SKM-1 treated with dmso at 0.1 percent for 144 hours (cell line): ENCODE measurements around the gene TEX14.

Experiments
- DNase-seq: peaks from one replicate; lab custom pipeline; 2025; ENCODE audit not compliant: unreplicated experiment; lab: John Stamatoyannopoulos, UW

Gene TEX14

DNA sequence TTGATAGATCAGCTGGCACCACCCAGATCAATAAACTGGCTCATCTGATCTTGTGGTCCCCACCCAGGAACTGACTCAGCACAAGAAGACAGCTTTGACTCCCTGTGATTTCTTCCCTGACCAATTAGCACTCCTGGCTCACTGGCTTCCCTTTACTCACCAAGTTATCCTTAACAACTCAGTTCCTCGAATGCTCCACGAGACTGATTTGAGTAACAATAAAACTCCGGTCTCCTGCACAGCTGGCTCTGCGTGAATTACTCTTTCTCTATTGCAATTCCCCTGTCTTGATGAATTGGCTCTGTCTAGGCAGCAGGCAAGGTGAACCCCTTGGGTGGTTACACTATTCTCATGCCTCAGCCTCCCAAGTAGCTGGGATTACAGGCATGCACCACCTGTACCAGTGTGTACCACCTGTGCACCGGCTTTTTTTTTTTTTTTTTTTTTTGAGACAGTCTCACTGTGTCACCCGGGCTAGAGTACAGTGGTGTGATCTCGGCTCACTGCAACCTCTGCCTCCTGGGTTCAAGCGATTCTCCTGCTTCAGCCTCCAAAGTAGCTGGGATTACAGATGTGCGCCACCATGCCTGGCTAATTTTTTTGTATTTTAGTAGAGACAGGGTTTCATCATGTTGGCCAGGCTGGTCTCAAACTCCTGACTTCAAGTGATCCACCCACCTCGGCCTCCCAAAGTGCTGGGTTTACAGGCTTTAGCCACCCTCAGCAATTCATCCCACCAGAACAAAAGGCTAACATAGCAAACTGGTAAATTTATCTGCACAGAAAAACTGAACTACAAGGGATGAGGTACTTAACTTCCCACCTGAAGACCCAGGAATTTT is 33.7 kb downstream of the TEX14 start:
- DNase-seq, result peak; percentile 52

DNA sequence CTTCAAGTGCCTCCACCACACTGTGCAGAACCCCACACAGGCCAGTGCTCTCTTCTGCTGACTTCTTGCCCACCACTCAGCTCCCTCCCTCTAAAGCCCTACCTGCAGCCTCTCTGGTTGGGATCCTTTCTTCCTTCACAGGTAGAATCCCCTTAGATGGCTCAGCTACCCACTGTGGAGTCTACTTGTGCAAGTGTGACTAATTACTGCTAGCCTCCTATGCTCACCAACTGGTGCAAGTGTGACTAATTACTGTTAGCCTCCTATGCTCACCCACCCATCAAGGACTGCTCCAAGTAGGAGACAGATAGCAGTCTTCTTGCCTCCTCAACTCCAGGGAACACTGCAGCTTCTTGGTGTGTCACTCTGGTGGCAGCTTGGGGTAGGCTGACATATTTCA is 43.6 kb downstream of the TEX14 start:
- no peak for DNase-seq

DNA sequence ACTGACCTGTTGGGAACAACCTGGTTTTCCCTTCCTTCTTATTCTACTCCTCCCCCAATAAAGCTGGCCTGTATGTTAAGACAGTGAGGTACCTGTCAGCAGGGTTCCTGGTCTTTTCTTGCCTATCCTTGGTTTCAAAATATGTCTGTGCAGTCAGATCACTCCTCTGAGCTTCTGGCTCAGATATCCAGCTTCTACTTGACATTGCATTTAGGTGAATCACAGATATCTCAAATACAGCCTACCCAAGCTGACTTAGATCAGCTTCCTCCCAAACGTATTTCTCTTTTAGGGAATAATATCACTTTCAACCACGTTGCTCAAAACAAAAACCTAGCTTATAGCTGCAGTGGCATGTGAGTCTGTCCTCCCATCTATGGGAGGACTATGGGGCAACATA is 48.7 kb downstream of the TEX14 start:
- no peak for DNase-seq

DNA sequence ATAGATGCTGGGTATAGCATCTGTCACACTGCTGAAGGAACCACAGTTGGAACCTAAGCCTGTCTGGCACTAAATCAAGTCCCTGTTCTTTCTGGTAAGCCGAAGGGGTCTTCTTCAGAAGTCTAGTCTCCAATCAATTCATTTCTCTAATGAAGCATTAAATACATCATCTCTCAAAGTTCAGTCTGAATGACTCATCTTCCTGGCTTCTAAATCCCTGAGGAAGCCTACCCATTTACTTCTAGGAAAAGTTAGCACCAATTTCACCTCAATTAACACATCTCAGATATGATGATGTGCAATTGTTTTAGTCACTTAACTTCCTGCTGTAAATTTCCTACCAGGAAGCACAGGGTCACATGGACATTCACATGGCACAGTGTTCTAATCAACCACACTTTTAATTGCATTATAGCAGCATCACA is 49.9 kb downstream of the TEX14 start:
- DNase-seq, result no peak

DNA sequence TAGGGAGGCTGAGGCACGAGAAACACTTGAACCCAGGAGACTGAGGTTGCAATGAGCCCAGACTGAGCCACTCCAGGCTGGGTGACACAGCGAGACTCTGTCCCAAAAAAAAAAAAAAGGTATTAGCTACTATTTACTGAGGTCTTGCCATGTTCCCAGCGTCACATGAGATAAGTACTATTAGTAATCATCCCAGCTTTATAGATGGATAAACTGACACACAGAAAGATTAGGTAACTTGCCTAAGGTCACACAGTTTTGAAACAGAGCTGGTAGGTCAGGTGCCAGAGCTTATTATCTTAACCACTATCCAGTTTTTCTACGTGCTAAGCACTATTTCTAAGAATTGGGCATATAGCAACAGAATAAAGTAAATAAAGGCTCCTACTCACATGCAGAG is 51.6 kb downstream of the TEX14 start:
- DNase-seq, result no peak

DNA sequence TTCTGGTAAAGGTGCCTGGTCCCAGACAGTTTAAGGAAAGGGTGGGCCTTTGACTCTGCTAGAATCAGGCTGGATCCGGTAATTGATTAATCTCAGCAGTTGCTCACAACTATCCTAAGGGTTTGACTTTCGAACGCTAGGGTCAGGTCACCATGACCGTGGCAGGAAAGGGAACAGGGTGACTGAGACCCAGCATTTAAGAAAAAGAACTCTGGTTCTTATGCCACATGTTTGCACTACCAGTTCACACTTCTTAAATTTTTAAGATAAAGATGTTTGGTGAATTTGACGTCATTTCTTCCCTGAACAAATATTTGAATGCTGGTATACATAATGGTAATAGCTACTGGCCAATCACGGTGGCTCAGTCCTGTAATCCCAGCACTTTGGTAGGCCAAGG is 52.2 kb downstream of the TEX14 start:
- DNase-seq, result no peak

DNA sequence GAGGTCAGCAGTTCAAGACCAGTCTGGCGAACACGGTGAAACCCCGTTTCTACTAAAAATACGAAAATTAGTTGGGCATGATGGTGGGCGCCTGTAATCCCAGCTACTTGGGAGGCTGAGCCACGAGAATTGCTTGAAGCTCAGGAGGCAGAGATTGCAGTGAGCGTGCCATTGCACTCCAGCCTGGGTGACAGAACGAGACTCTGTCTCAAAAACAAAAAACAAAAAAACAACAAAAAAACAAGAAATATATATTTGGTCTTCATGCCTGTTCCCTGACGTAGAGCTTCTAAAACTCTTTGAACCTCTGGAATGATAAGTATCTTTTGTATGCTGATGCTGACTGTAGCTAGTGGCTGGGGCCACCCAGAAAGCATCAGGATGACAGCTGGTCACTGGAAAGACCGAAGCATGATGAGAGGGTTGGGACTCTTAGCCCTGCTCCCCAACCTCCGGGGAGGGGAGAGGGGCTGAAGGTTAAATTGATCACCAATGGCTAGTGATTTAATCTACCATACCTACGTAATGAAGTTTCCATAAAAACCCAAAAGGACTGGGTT is 54.8 kb downstream of the TEX14 start:
- DNase-seq, result no peak

DNA sequence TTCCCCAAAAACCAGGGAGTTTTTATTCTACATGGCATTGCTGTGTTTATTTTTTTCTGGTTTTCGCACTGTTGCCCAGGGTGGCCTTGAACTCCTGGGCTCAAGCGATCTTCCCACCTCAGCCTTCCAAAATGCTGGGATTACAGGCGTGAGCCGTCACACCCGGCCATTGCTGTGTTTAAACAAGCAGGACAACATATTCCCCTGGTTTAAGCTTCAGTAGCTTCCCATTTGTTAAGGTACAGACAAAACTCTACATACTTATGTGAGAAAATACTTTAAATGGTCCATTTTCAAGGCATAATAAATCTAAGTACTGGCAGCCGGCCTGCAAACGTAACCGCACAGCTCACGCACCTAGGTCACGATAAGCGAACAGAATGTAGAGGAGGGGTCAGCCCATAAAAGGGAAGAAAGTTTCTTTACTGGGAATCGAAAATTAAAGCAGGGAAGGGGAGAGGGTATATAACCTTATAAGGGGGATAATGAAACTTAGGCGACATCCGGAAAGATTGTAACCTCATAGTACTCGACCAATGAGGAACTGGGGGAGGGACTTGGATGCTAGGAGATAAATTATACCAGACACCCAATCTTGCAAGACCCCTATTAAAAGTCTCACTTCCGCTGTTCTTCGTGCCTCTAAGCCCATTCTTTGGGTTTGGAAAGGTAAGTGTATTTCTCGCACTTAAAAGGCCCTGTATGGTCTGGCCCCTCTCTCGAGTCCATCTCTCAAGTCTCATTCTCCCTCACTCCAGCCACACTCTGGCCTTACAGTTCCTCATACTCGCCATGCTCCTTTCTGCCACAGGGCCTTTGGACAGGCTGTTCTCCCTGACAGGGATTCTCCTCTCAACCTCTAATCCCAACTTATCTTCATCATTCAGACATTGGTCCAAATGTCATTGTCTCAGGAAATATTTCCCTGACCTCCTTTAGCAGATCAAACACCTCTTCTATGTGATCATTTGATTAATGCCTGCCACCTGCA is 59.2 kb downstream of the TEX14 start:
- DNase-seq, result no peak

DNA sequence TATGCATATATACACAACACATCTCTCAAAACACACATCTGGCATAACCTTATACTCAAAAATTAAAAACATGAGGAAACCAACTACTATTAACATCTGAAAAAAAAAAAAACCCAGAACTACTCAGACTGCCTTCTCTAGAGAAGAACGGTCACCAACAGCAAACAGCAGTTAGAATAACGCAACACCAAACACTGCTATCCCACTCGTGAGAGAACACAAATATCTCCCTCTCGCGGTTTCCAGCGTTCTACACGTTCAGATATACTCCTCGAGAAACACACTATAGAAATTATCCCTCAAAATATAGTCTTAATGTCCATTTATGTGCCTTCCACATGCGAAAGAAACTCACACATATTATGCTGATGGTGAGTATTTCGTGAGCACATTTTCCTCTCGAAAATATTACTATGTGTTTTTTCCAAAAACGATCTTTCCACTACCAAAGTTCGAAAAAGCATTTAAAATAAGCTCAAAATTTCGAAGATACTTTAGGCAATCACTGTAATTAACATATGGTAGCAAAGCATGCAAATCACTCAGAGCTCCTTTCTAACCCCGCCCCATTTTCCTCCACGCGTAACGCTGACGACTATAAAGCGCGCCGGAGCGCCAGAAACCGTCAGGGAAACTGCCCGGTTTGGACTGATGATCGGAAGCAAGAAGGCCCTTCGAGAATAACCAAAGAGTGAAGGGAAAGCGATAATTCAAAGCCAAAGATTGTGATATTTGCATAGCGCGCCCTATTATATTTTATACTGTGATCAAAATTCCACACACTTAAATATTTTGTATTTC is 60.1 kb downstream of the TEX14 start:
- peak; percentile 98 for DNase-seq

DNA sequence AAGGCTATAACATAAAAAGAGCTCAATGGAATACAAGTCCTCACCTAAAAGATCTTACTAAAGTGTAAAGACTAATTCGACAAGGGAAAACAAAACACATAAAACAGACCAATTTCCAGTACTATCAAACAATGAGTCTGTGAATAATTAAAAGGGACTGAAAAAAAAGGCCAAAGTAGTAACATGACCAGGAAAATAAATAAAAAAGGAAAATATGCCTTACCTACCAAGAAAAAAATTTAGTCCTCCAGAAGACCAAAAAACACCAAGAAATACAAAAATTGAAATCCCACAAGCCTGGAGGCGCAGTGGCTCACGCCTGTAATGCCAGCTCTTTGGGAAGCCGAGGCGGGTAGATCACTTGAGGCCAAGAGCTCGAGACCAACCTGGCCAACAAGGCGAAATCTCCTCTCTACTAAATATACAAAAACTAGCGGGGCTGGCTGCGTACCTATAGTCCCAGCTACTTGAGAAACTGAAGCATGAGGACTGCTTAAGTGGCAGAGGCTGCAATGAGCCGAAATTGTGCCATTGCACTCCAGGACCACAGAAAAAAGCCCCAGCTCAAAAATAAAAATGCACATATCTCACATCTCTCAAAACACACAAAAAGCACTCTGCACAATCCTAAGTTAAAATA is 60.8 kb downstream of the TEX14 start:
- DNase-seq, result no peak

DNA sequence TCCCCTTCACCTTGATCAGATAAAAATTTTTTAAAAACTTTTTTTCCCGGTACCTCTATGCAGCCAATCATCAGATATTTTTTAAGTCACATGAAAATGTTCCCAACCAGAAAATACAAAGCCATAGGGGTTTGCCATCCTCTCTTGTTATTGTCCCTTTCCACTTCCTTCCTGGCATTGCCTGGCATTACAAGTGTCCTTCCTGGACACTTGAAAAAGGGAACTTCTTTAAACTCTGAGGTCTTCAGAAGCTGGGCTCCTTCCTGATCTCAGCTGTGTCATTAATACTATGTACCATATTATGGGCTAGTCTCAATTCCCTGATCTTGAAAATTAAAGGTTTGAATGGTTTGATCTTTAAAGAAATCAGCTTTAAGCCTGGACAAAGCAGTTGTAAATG is 64.9 kb downstream of the TEX14 start:
- DNase-seq, result peak; percentile 26

DNA sequence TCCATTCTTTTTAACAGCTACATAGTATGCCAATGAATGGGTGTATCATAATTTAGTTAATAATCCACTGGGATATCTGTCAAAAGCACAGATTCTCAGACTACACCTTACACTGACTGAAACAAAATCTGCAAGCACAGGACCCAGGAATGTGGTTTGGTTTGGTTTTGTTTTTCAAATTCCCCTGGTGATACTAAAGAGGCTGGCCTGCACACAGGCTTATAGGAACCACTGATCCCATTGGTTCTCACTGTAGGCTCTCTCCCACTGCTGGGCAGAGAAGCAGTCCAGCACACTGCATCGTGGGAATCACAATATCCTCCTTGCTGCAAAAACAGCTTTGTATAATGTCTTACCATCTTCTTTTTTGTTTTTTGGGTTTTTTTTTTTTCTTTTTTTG is 67.1 kb downstream of the TEX14 start:
- no peak for DNase-seq

DNA sequence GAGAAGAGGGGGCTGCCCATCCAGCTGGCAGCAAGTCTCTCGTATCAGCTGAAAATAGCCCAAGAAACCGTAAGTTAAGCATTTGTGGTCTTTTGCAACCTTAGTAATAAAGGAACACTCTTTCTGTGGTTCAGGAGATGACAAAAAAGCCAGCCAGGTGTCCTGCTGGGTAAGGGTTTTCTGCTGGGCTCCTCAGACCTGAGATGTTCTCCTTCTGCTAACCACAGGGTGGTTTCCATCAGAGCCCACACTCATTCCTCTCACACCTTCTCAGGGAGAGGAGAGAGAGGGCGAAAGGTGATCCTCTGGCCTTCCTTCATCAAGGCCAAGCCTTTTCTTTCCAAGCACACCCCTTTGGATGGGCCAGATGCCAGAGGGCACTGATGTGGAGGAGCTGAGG is 70.7 kb downstream of the TEX14 start:
- no peak for DNase-seq

DNA sequence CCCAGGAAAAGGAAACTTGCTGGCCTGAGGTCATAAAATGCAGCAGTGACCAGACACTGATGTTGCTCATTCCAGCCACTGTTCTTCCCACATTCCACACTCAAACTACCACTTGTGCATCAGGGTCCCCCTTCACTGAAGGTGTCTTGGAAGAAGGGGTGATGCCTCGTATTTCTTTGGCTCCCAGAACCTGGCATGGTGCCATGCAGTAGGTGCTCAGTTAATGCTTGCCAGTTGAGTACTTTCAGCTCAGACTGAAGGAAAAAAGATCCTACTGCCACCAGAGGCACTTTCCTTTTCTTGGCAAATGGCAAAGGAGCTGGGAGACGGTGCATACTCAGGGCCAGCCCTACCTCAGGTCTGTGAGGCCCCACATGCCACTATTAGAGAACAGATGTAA is 73.5 kb downstream of the TEX14 start:
- no peak for DNase-seq

DNA sequence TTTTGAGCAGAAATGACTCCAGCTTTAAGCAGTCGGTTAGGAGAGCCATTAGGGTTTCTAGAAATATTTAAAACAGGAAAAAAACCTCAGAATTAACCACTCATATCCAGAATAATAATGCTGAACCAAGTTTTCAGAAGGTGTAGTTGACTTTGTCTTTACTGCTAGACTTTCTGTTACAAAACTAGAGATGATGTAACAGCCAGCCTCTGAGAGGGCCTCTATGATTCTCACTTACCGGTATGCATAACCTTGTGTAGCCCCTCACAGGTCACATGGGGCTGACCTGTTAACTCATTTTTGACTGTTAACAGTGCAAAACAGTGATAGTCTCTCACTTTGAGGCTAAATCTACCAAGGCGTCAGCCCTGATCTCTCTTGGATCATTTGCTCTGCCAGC is 74.3 kb downstream of the TEX14 start:
- no peak for DNase-seq

DNA sequence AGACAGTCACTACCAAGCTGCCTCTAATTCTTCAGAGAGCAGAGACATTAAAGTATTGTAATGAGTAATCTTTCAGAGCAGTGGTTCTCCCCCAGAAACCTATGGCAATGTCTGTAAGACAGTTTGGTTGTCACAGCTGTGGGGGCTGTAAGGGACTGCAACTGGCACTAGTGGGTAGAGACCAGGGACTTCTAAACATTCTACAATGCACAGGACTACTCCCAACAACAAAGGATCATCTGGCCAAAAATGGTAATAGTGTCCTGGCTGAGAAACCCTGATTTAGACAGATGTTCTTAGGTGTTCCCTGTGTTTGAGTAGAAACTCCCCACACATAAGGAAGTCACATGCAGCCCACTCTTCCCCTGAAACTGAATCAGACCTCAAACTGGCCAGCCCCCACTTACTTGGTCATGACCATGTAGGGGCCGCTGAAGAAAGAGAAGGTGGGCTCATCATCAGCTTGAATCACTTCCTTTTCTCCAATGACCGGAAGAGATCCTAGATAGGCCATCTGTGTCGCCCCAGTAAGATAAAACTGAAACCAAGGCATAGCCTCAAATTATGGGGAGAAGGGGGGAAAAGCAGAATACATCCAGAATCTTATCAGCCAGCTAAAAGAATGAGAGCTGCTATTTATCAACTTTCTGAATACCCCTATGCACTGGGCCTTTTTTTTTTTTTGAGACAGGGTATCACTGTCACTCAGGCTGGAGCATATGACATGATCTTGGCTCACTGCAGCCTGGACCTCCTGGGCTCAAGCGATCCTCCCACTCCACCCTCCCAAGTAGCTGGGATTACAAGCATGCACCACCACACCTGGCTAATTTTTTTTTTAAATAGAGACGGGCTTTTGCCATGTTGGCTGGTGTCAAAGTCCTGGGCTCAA is 75.8 kb downstream of the TEX14 start:
- DNase-seq, result no peak

DNA sequence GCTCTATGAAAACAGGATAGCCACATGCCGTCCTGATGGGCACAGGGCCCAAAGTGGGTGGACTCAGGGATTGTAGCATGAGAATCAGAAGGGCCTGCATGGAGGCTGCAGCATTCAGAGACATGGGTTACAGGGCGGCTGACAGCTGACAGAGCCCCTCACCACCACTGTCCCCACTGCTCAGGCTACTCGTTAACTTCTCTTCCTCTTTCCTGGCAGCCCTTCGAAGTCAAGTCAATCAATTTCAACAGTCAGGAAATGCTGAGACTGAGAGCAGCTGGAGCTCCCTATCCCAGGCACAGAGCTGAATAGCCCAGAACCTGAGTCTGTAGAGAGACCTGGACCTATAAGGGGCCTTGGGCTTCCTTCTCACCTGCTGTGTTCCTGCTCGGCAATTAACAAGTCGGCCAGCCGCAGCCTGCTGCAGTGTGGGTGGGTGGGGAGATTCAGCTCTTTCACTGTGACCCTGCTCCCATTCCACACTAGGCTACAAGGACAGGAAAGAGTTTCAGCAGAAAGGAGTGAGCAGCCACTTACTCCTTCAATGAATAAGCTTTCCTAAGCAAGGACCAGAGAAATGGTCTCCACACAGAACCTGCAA is 76.9 kb downstream of the TEX14 start:
- no peak for DNase-seq

DNA sequence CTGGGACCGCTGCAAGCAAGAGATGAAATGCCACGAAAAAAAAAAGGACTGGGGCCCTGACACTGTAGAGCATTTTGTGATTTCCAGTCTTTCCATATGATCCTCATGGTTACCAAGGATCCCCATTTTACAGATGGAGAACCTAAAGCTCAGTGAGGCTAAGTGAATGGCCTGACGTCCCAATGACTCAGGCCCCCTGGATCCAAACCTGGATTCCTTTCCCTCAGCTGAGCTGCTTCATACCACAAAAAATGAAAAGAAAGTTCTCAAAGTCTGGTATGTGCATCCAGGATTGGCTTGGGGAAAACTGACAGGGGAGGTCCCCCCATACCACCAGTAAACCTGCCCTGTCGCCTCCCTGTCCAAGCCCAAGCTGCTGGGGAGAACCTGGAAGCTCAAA is 80.5 kb downstream of the TEX14 start:
- no peak for DNase-seq

DNA sequence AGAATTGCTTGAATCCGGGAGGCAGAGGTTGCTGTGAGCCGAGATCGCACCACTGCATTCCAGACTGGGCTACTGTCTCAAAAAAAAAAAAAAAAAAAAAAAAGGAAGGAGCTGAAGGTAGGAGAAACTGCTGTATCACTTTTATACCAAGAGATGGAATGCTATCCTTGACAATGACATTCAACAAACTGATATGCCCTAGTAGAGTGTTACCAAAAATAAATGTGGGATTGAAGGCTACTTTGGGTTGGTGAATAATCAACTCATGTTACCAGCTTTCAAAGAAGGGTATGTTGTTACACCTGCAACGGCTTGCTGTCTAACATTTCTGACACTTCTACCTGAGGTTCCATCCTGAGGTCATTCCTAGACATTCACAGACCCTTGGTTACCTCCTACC is 84.9 kb downstream of the TEX14 start:
- DNase-seq, result no peak
